CD14-positive monocyte (primary cell): ENCODE measurements around the gene TENT4A. TPM values are rescaled to one million over a fixed set of nuclear protein-coding genes. Genes with fewer than 3 reads are reported as not detected.
A peak's percentile ranks its signal among the peaks of the same experiment; 100 is the strongest.

Experiments used
- DNase-seq, 3 donors: peaks; one replicate each; pipeline ENCODE4 v3.0.0-alpha.2; 2011 to 2022
- H2AFZ ChIP-seq: 2 replicates; pipeline ENCODE4 v1.6.0; 2012; ENCODE audit warnings: mild to moderate bottlenecking, low read depth, low read length, inconsistent platforms; ENCODE audit not compliant: insufficient read depth, poor library complexity, severe bottlenecking
- H3K27ac ChIP-seq, 2 donors: 1 replicate in 1 of 2; 2 replicates in 1 of 2; pipeline ENCODE4 v1.5.1; 2012 to 2013; ENCODE audit warnings: low read length in 2 of 2, control low read depth in 1 of 2, inconsistent platforms in 1 of 2, low read depth in 1 of 2, mild to moderate bottlenecking in 1 of 2
- H3K27me3 ChIP-seq, 2 donors: one replicate each; pipeline versions ENCODE4 v1.6.0 to v1.6.1; 2011 to 2013; ENCODE audit warnings: low read length in 2 of 2; ENCODE audit not compliant: control insufficient read depth in 2 of 2, insufficient read depth in 2 of 2
- H3K36me3 ChIP-seq, 2 donors: replicated peaks in 1 of 2; 1 replicate in 1 of 2; 2 replicates in 1 of 2; pipeline versions ENCODE4 v1.5.1 to v1.6.1; 2012 to 2013; ENCODE audit warnings: low read length in 2 of 2, control low read depth in 1 of 2, inconsistent platforms in 1 of 2, mild to moderate bottlenecking in 1 of 2; ENCODE audit not compliant: insufficient read depth in 2 of 2, control insufficient read depth in 1 of 2
- H3K4me1 ChIP-seq, 2 donors: 1 replicate in 1 of 2; 2 replicates in 1 of 2; pipeline versions ENCODE4 v1.5.1 to v1.6.1; 2012 to 2013; ENCODE audit warnings: low read length in 2 of 2, control low read depth in 1 of 2, inconsistent platforms in 1 of 2, mild to moderate bottlenecking in 1 of 2, moderate library complexity in 1 of 2; ENCODE audit not compliant: insufficient read depth in 2 of 2, control insufficient read depth in 1 of 2
- H3K4me2 ChIP-seq: replicated peaks from 2 replicates; pipeline ENCODE3; 2012; ENCODE audit warnings: low read length, moderate library complexity, mild to moderate bottlenecking; ENCODE audit not compliant: poor library complexity, severe bottlenecking; ENCODE audit errors: extremely low read depth
- H3K4me3 ChIP-seq, 3 experiments: fragments of 200-600 bp in 1 of 3; sonication (generic) in 1 of 3; replicated peaks in 1 of 3; 1 replicate in 2 of 3; 2 replicates in 1 of 3; pipeline ENCODE4 v1.5.1; 2011 to 2013; ENCODE audit warnings: low read length in 3 of 3, mild to moderate bottlenecking in 3 of 3, control low read depth in 2 of 3, low read depth in 2 of 3, inconsistent platforms in 1 of 3, moderate library complexity in 1 of 3
- H3K79me2 ChIP-seq: 2 replicates; pipeline ENCODE4 v1.6.0; 2012; ENCODE audit warnings: mild to moderate bottlenecking, control low read depth, inconsistent platforms, low read length, moderate library complexity; ENCODE audit not compliant: insufficient read depth
- H3K9ac ChIP-seq: 2 replicates; pipeline ENCODE4 v1.6.0; 2017; ENCODE audit warnings: low read length, mild to moderate bottlenecking; ENCODE audit not compliant: insufficient read depth, poor library complexity, severe bottlenecking
- H3K9me3 ChIP-seq, 2 donors: replicated peaks in 1 of 2; 1 replicate in 1 of 2; 2 replicates in 1 of 2; pipeline versions ENCODE4 v1.5.1 to v1.6.1; 2012 to 2013; ENCODE audit warnings: low read length in 2 of 2, control low read depth in 1 of 2; ENCODE audit not compliant: control insufficient read depth in 1 of 2, insufficient read depth in 1 of 2
- H4K20me1 ChIP-seq: 2 replicates; pipeline ENCODE4 v1.6.0; 2012; ENCODE audit warnings: mild to moderate bottlenecking, low read length, control low read depth, moderate library complexity; ENCODE audit not compliant: insufficient read depth
- H3K27ac Mint-ChIP-seq, 7 donors: one replicate each; pipeline ENCODE4 v1.8.0; 2020; ENCODE audit warnings: mild to moderate bottlenecking in 7 of 7, mixed read lengths in 7 of 7, moderate library complexity in 6 of 7, inconsistent platforms in 2 of 7
- H3K27me3 Mint-ChIP-seq, 3 donors: one replicate each; pipeline ENCODE4 v1.8.0; 2021 to 2022; ENCODE audit warnings: low read depth in 3 of 3, mild to moderate bottlenecking in 3 of 3, mixed read lengths in 3 of 3, moderate library complexity in 3 of 3, inconsistent platforms in 1 of 3
- H3K36me3 Mint-ChIP-seq, 2 donors: one replicate each; pipeline ENCODE4 v1.8.0; 2020; ENCODE audit warnings: mixed read lengths in 2 of 2, inconsistent platforms in 1 of 2, mild to moderate bottlenecking in 1 of 2
- H3K4me1 Mint-ChIP-seq: one replicate; pipeline ENCODE4 v1.8.0; 2020; ENCODE audit warnings: mild to moderate bottlenecking, mixed read lengths
- H3K4me3 Mint-ChIP-seq, 2 donors: one replicate each; pipeline ENCODE4 v1.8.0; 2020; ENCODE audit warnings: mild to moderate bottlenecking in 2 of 2, mixed read lengths in 2 of 2, moderate library complexity in 1 of 2
- H3K9me3 Mint-ChIP-seq, 7 donors: one replicate each; pipeline ENCODE4 v1.8.0; 2020 to 2022; ENCODE audit warnings: mixed read lengths in 7 of 7, mild to moderate bottlenecking in 6 of 7, moderate library complexity in 6 of 7, inconsistent platforms in 2 of 7
- WGBS: methylation state at CpG from one replicate; pipeline ENCODE4 v1.1.5; 2013; ENCODE audit warnings: missing lambda C conversion rate; ENCODE audit not compliant: insufficient coverage; 5-methylcytosine and 5-hydroxymethylcytosine counted together
- intact Hi-C, 2 donors: fragments of 100-400 bp; cut with micrococcal nuclease; formaldehyde crosslinking; loops; one replicate each; pipeline versions ENCODE4 v1.15.0 to v1.15.1; 2023
- polyA plus RNA-seq, 3 donors: library from polyadenylated mRNA; depleted of rRNA in 1 of 3; unstranded in 2 of 3; stranded (reverse) in 1 of 3; fragments of 300-500 nt in 2 of 3; fragments of >200 nt in 1 of 3; fragmentation: Illumina TruSeq in 2 of 3; gene quantifications; 1 replicate in 2 of 3; 2 replicates in 1 of 3; pipeline ENCODE4 v1.2.3, GENCODE V29; 2012 to 2021
- TF ChIP-seq, protein P1 (sequence below): fragments of 200-600 bp; IDR thresholded peaks from one replicate; pipeline ENCODE4 v1.8.0; 2022; ENCODE audit warnings: antibody characterized with exemption, mild to moderate bottlenecking

The TENT4A gene
- polyA plus RNA-seq, 3 donors: 0.17 to 15.6 (median 0.44) TPM

DNA sequence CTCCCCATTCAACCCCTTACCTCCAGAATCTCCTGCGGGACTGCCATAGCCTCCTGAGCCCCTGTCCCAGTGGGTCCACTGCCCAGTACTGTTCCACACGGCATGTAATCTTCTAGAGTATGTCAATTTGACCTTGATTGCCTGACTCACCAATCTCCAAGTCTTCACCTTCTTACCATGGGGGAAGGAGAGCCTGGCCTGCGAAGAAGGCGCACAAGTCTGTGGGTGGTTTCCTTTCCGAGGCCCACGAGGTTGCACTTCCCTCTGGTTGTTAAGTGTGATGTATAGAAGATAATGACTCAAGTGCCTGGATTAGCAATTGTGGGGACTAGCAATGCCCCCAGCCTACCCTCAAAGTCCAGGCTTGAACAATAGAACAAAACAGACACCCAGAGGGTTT lies 8.1 kb upstream of the TENT4A start:
- intact Hi-C loops: no loop called here
- no peak overlapping the region for H2AFZ ChIP-seq
- no peaks in the 10 kb centered on the region for H3K36me3 ChIP-seq
- peaks cover 0 to 9% of the 10 kb centered on the region in 2 donors for H3K27me3 ChIP-seq
- TF ChIP-seq, protein P1, sequence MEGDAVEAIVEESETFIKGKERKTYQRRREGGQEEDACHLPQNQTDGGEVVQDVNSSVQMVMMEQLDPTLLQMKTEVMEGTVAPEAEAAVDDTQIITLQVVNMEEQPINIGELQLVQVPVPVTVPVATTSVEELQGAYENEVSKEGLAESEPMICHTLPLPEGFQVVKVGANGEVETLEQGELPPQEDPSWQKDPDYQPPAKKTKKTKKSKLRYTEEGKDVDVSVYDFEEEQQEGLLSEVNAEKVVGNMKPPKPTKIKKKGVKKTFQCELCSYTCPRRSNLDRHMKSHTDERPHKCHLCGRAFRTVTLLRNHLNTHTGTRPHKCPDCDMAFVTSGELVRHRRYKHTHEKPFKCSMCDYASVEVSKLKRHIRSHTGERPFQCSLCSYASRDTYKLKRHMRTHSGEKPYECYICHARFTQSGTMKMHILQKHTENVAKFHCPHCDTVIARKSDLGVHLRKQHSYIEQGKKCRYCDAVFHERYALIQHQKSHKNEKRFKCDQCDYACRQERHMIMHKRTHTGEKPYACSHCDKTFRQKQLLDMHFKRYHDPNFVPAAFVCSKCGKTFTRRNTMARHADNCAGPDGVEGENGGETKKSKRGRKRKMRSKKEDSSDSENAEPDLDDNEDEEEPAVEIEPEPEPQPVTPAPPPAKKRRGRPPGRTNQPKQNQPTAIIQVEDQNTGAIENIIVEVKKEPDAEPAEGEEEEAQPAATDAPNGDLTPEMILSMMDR: no peak
- H3K4me1 ChIP-seq: peaks cover 16 to 25% of the 10 kb centered on the region in 2 donors
- Mint-ChIP-seq H3K9me3 (peaks cover 0 to 8% (median 1%) of the 10 kb centered on the region in 7 donors), H3K27me3 (peaks cover 13 to 23% (median 14%) of the 10 kb centered on the region in 3 donors), H3K4me1 (peaks cover 28% of the 10 kb centered on the region), H3K36me3 (no peaks in the 10 kb centered on the region), H3K27ac (peak overlapping the region in 4 of 7 donors; percentile 2 to 57 (median 26)), H3K4me3 (no peak overlapping the region)
- peak; percentile 19 to 69 (median 38) for DNase-seq
- no peaks in the 10 kb centered on the region for H4K20me1 ChIP-seq
- H3K9me3 ChIP-seq: no peaks in the 10 kb centered on the region
- no peak overlapping the region for H3K27ac ChIP-seq
- no peak overlapping the region for H3K4me2 ChIP-seq
- no peak overlapping the region for H3K4me3 ChIP-seq
- H3K79me2 ChIP-seq: no peaks in the 10 kb centered on the region
- WGBS: 100% methylated on average over 1 of the region's 6 CpGs
- no peak overlapping the region for H3K9ac ChIP-seq

GRCh38 chr5:6705959-6706358 lies 7.3 kb upstream of the TENT4A start:
- Mint-ChIP-seq H3K4me1 (peaks cover 32% of the 10 kb centered on the region), H3K27me3 (peaks cover 7 to 19% (median 15%) of the 10 kb centered on the region in 3 donors), H3K4me3 (no peak overlapping the region), H3K9me3 (peaks cover 0 to 8% (median 1%) of the 10 kb centered on the region in 7 donors), H3K36me3 (no peaks in the 10 kb centered on the region), H3K27ac (peak overlapping the region in 1 of 7 donors; percentile 52)
- WGBS: 100% methylated on average over 3 of the region's 5 CpGs
- intact Hi-C loops: no loop called here
- Histone ChIP-seq H3K9me3 (no peaks in the 10 kb centered on the region), H3K36me3 (no peaks in the 10 kb centered on the region), H3K79me2 (no peaks in the 10 kb centered on the region), H3K9ac (no peak overlapping the region), H3K4me3 (no peak overlapping the region), H3K4me1 (peaks cover 16 to 25% of the 10 kb centered on the region in 2 donors), H4K20me1 (no peaks in the 10 kb centered on the region), H3K27me3 (peaks cover 0 to under 1% of the 10 kb centered on the region in 2 donors), H2AFZ (no peak overlapping the region), H3K27ac (no peak overlapping the region), H3K4me2 (no peak overlapping the region)
- TF ChIP-seq, protein P1: no peak
- no peak for DNase-seq
